WERI-Rb-1 (cell line): ENCODE results near the gene DRD5.

Experiments used
- DNase-seq: peaks from one replicate; pipeline ENCODE4 v3.0.0-alpha.2; 2020
- H3K27ac ChIP-seq: fragments of 250-450 bp; sonication (Bioruptor Pico); 2 replicates; pipeline ENCODE4 v1.5.1; 2020; ENCODE audit warnings: mild to moderate bottlenecking, moderate library complexity
- H3K27me3 ChIP-seq: fragments of 250-450 bp; sonication (Bioruptor Pico); 2 replicates; pipeline ENCODE4 v1.5.1; 2021; ENCODE audit warnings: mild to moderate bottlenecking, low read depth, moderate library complexity; ENCODE audit not compliant: insufficient read depth, severe bottlenecking
- H3K36me3 ChIP-seq: fragments of 250-450 bp; sonication (Bioruptor Pico); 2 replicates; pipeline ENCODE4 v1.5.1; 2020; ENCODE audit warnings: mild to moderate bottlenecking, moderate library complexity
- H3K4me3 ChIP-seq: 2 replicates; pipeline ENCODE4 v1.5.1; 2011; ENCODE audit warnings: low read depth, mild to moderate bottlenecking, control low read depth, low read length
- H3K9me3 ChIP-seq: fragments of 250-450 bp; sonication (Bioruptor Pico); 2 replicates; pipeline ENCODE4 v1.5.1; 2021; ENCODE audit warnings: mild to moderate bottlenecking, moderate library complexity; ENCODE audit not compliant: severe bottlenecking
- TF ChIP-seq, protein P1 (sequence below): IDR thresholded peaks from 2 replicates; pipeline ENCODE4 v1.5.1; 2011; ENCODE audit warnings: low read depth, mild to moderate bottlenecking, control low read depth, inconsistent platforms, low read length

DRD5 gene

GRCh38 chr4:9762823-9763475 lies 18.5 kb upstream of the DRD5 start:
- Histone ChIP-seq H3K9me3 (no peaks in the 10 kb centered on the region), H3K27me3 (no peaks in the 10 kb centered on the region), H3K36me3 (no peaks in the 10 kb centered on the region), H3K27ac (no peak overlapping the region), H3K4me3 (no peak overlapping the region)
- DNase-seq = peak; percentile 75
- TF ChIP-seq, protein P1, sequence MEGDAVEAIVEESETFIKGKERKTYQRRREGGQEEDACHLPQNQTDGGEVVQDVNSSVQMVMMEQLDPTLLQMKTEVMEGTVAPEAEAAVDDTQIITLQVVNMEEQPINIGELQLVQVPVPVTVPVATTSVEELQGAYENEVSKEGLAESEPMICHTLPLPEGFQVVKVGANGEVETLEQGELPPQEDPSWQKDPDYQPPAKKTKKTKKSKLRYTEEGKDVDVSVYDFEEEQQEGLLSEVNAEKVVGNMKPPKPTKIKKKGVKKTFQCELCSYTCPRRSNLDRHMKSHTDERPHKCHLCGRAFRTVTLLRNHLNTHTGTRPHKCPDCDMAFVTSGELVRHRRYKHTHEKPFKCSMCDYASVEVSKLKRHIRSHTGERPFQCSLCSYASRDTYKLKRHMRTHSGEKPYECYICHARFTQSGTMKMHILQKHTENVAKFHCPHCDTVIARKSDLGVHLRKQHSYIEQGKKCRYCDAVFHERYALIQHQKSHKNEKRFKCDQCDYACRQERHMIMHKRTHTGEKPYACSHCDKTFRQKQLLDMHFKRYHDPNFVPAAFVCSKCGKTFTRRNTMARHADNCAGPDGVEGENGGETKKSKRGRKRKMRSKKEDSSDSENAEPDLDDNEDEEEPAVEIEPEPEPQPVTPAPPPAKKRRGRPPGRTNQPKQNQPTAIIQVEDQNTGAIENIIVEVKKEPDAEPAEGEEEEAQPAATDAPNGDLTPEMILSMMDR = peak; percentile 86

DNA sequence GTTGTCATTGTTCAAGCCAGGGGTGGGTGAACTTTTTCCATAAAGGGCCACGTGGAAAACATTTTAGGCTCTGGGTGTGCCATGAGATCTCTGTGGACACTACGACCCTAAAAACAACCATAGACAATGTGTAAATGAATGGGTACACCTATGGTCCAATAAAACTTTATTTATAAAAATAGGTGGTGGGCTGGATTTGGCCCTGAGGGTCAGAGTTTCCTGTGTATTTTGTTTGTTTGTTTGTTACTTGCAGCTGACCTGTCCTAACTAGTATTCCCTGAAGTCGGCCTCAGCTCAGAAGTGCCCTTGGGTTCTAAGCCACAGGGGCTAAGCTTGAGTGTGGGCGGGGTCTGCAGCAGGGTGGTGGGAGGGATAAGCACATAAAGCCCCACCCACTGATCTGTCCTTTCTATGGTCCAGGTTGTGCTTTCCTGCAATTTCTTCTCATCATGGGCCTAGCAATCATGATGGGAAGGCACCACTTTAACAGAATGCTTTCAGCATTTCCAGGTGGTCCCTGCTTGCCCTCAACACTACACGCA lies 17.2 kb upstream of the DRD5 start:
- no peaks in the 10 kb centered on the region for H3K9me3 ChIP-seq
- no peaks in the 10 kb centered on the region for H3K27me3 ChIP-seq
- DNase-seq = peak; percentile 56
- no peak overlapping the region for H3K4me3 ChIP-seq
- H3K27ac ChIP-seq = no peak overlapping the region
- no peaks in the 10 kb centered on the region for H3K36me3 ChIP-seq
- TF ChIP-seq, protein P1 = no peak

DNA sequence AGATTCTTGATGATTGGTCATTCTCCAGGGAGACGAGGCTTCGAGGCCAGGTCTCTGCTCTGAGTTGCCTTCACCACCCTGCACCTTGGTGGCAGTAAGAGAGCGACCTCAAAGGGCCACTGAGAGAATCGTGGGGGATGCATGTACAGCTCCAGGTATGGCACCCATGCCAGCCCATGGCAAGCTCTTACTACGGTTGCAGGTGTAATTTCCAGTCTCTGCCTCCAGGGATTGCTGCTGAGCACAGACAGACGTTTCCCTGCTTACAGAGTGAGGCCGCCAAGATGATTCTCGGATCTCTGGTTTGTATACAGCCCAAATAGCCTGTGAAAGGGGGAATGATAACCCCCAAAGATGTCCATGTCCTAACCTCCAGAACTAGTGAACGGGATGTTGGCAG lies 16.3 kb upstream of the DRD5 start:
- no peaks in the 10 kb centered on the region for H3K27me3 ChIP-seq
- H3K27ac ChIP-seq = no peak overlapping the region
- no peaks in the 10 kb centered on the region for H3K9me3 ChIP-seq
- TF ChIP-seq, protein P1 = peak; percentile 82
- DNase-seq = peak; percentile 71
- no peaks in the 10 kb centered on the region for H3K36me3 ChIP-seq
- H3K4me3 ChIP-seq = no peak overlapping the region

GRCh38 chr4:9769321-9769720 lies 12.1 kb upstream of the DRD5 start:
- no peak for DNase-seq
- no peaks in the 10 kb centered on the region for H3K9me3 ChIP-seq
- H3K27me3 ChIP-seq = no peaks in the 10 kb centered on the region
- H3K27ac ChIP-seq = no peak overlapping the region
- TF ChIP-seq, protein P1 = no peak
- H3K4me3 ChIP-seq = no peak overlapping the region
- no peaks in the 10 kb centered on the region for H3K36me3 ChIP-seq

GRCh38 chr4:9771034-9771433 lies 10.4 kb upstream of the DRD5 start:
- Histone ChIP-seq H3K27ac (no peak overlapping the region), H3K4me3 (no peak overlapping the region), H3K9me3 (no peaks in the 10 kb centered on the region), H3K27me3 (no peaks in the 10 kb centered on the region), H3K36me3 (no peaks in the 10 kb centered on the region)
- TF ChIP-seq, protein P1 = no peak
- DNase-seq = no peak

- no peak overlapping the region for H3K27ac ChIP-seq
- H3K9me3 ChIP-seq = no peaks in the 10 kb centered on the region
- H3K4me3 ChIP-seq = no peak overlapping the region
- H3K27me3 ChIP-seq = no peaks in the 10 kb centered on the region
- DNase-seq = peak; percentile 44
- TF ChIP-seq, protein P1 = no peak
- no peaks in the 10 kb centered on the region for H3K36me3 ChIP-seq
Measured at GRCh38 chr4:9773471-9773870, 8.0 kb upstream of the DRD5 start.
